A549 (cell line): ENCODE results near the gene R3HDML. TPM values are rescaled to one million over a fixed set of nuclear protein-coding genes. Genes with fewer than 3 reads are reported as not detected.
A peak's percentile ranks its signal among the peaks of the same experiment; 100 is the strongest.

Source experiments
- ATAC-seq, 2 experiments: fragments of 200-7000 bp in 1 of 2; fragments of >200 bp in 1 of 2; cut with Nextera tagmentation in 1 of 2; cut with Tn5 transposase in 1 of 2; 3 replicates each; pipeline versions ENCODE4 v1.8.0 to v1.9.1; 2018 to 2020; ENCODE audit warnings: mild to moderate bottlenecking in 1 of 2, moderate library complexity in 1 of 2
- CTCF ChIA-PET: fragments of 300-600 bp; sonication (Branson Sonifier 250); formaldehyde crosslinking; extraction: SDS; loops from one replicate; lab custom pipeline; 2021; ENCODE audit warnings: antibody characterized with exemption, inconsistent platforms; lab: Yijun Ruan, JAX
- POLR2A ChIA-PET: fragments of 350-600 bp; formaldehyde crosslinking; extraction: SDS; loops from one replicate; lab custom pipeline; 2021; ENCODE audit warnings: antibody characterized with exemption, inconsistent platforms; lab: Yijun Ruan, JAX
- DNase-seq, 2 experiments: peaks; one replicate each; pipeline versions ENCODE4 v3.0.0 to v3.0.0-alpha.2; 2011 to 2016; ENCODE audit warnings: low read depth in 1 of 2, low spot score in 1 of 2
- FAIRE-seq: peaks from 2 replicates; lab custom pipeline; 2011; peaks lifted over from hg19 to GRCh38; lab: Jason Lieb, UNC
- H3K27ac ChIP-seq, 2 experiments: fragments of >200 bp; sonication (Bioruptor Twin); formaldehyde crosslinking; 3 replicates each; pipeline ENCODE4 v1.5.1; 2016 to 2017
- H3K4me1 ChIP-seq: fragments of >200 bp; sonication (Bioruptor Twin); formaldehyde crosslinking; 3 replicates; pipeline ENCODE4 v1.6.1; 2016
- H3K4me2 ChIP-seq: fragments of >200 bp; sonication (Bioruptor Twin); formaldehyde crosslinking; 3 replicates; pipeline ENCODE4 v1.6.1; 2016
- H3K4me3 ChIP-seq: fragments of >200 bp; sonication (Bioruptor Twin); formaldehyde crosslinking; 3 replicates; pipeline ENCODE4 v1.5.1; 2016
- H3K9me3 ChIP-seq: fragments of >200 bp; sonication (Bioruptor Twin); formaldehyde crosslinking; 3 replicates; pipeline ENCODE4 v1.6.1; 2016
- BHLHE40 ChIP-seq: IDR thresholded peaks from 2 replicates; pipeline ENCODE4 v1.6.1; 2012; ENCODE audit warnings: low read depth, low read length, inconsistent platforms
- GATA3 ChIP-seq: IDR thresholded peaks from 2 replicates; pipeline ENCODE4 v1.6.1; 2012; ENCODE audit warnings: borderline replicate concordance
- HDAC2 ChIP-seq: fragments of 200-600 bp; sonication (generic); IDR thresholded peaks from 2 replicates; pipeline ENCODE4 v1.6.1; 2016
- HOXA7 ChIP-seq: fragments of 250-450 bp; sonication (Bioruptor Pico); IDR thresholded peaks from 2 replicates; pipeline ENCODE4 v1.5.0; 2020; ENCODE audit warnings: mild to moderate bottlenecking, moderate library complexity
- HOXB5 ChIP-seq: fragments of 250-450 bp; sonication (Bioruptor Pico); IDR thresholded peaks from 2 replicates; pipeline ENCODE4 v1.5.0; 2020; ENCODE audit warnings: mild to moderate bottlenecking, moderate library complexity
- KDM1A ChIP-seq: fragments of 200-600 bp; sonication (generic); IDR thresholded peaks from 2 replicates; pipeline ENCODE4 v1.6.1; 2016; ENCODE audit warnings: low read depth, mild to moderate bottlenecking
- KDM5A ChIP-seq: fragments of 200-600 bp; sonication (generic); IDR thresholded peaks from 2 replicates; pipeline ENCODE4 v1.6.1; 2016; ENCODE audit warnings: antibody characterized with exemption, mild to moderate bottlenecking
- MAFK ChIP-seq: fragments of 450-650 bp; IDR thresholded peaks from 2 replicates; pipeline ENCODE4 v1.6.1; 2014; ENCODE audit not compliant: partially characterized antibody
- MYC ChIP-seq: IDR thresholded peaks from 2 replicates; pipeline ENCODE4 v1.6.1; 2012; ENCODE audit warnings: mild to moderate bottlenecking, inconsistent platforms, low read length, improper control_type of control experiment, borderline replicate concordance
- NPAS2 ChIP-seq: fragments of 250-450 bp; sonication (Bioruptor Pico); IDR thresholded peaks from 2 replicates; pipeline ENCODE4 v1.8.0; 2022; ENCODE audit warnings: mild to moderate bottlenecking, moderate library complexity, borderline replicate concordance
- PHF8 ChIP-seq: fragments of 200-600 bp; sonication (generic); IDR thresholded peaks from 2 replicates; pipeline ENCODE4 v1.6.1; 2016; ENCODE audit warnings: low read depth, mild to moderate bottlenecking, antibody characterized with exemption, moderate library complexity, borderline replicate concordance
- RCOR1 ChIP-seq: fragments of 150-350 bp; IDR thresholded peaks from 2 replicates; pipeline ENCODE4 v1.6.1; 2014; ENCODE audit warnings: antibody characterized with exemption, low read length, low read depth
- RNF2 ChIP-seq: fragments of 200-600 bp; sonication (generic); IDR thresholded peaks from 2 replicates; pipeline ENCODE4 v1.6.1; 2016; ENCODE audit warnings: low read depth, mild to moderate bottlenecking, antibody characterized with exemption, moderate library complexity, borderline replicate concordance
- SMC3 ChIP-seq: fragments of >200 bp; sonication (Bioruptor Twin); formaldehyde crosslinking; IDR thresholded peaks from 3 replicates; pipeline ENCODE4 v1.6.1; 2018; ENCODE audit warnings: inconsistent platforms
- TFCP2L1 ChIP-seq: fragments of 250-450 bp; sonication (Bioruptor Pico); IDR thresholded peaks from 2 replicates; pipeline ENCODE4 v1.5.0; 2021; ENCODE audit warnings: mild to moderate bottlenecking
- ZFP36 ChIP-seq: fragments of 450-650 bp; IDR thresholded peaks from 2 replicates; pipeline ENCODE4 v1.6.1; 2014; ENCODE audit warnings: borderline replicate concordance; ENCODE audit not compliant: partially characterized antibody
- ZNF302 ChIP-seq: fragments of 250-450 bp; sonication (Bioruptor Pico); IDR thresholded peaks from 2 replicates; pipeline ENCODE4 v1.9.0; 2021; ENCODE audit warnings: inconsistent platforms, mild to moderate bottlenecking, moderate library complexity
- ZSCAN20 ChIP-seq: fragments of 250-450 bp; sonication (Bioruptor Pico); IDR thresholded peaks from 2 replicates; pipeline ENCODE4 v1.8.0; 2022; ENCODE audit warnings: mild to moderate bottlenecking, moderate library complexity
- WGBS: methylation state at CpG from one replicate; pipeline ENCODE4 v1.1.6; 2017; ENCODE audit errors: missing lambda C conversion rate; 5-methylcytosine and 5-hydroxymethylcytosine counted together
- polyA plus RNA-seq, 4 experiments: library from polyadenylated mRNA; depleted of rRNA in 3 of 4; stranded (reverse); fragments of >200 nt; fragmentation: RNase III in 1 of 4; extraction: RNeasy Plus Mini Kit Qiagen cat#74134 plus additional on column Dnase treatment in 1 of 4; gene quantifications; 2 replicates in 3 of 4; 3 replicates in 1 of 4; pipeline ENCODE4 v1.2.3, GENCODE V29; 2011 to 2017
- TF ChIP-seq, protein P1 (sequence below): fragments of >200 bp; sonication (Bioruptor Twin); formaldehyde crosslinking; IDR thresholded peaks from 2 replicates; pipeline ENCODE4 v1.6.1; 2016
- TF ChIP-seq, protein P2 (sequence below): fragments of >200 bp; sonication (Bioruptor Twin); formaldehyde crosslinking; IDR thresholded peaks from 3 replicates; pipeline ENCODE4 v1.5.1; 2016
- TF ChIP-seq, protein P3 (sequence below): IDR thresholded peaks from 2 replicates; pipeline ENCODE4 v1.6.1; 2012

The R3HDML gene
- polyA plus RNA-seq, 2 of the 4 experiments (the other 2 are of a cell fraction) = 0.96 to 1.2 TPM

DNA sequence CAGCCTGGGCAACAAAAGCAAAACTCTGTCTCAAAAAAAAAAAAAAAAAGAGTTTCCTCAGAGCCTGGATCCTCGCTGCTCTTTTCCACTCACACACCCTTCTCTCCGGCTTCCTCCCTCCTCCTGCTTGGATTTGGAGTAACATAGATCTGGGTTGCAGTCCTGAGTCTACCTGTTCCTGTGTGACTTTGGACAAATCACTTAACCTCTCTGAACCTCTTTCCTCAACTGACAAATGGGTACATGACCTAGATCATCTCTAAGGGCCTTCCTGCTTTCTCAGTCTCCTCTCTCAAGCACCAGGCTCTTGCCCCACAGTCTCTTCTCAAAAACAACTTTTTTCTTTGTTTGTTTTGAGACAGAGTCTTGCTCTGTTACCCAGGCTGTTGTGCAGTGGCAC is 5.6 kb upstream of the R3HDML start:
- ATAC-seq = no peak
- CTCF ChIA-PET = interaction anchor here (0.7 to 15.2 kb wide), 6 partner anchors 19 to 139 kb away, joined by 3 to 134 read pairs (median 4); partner anchors contain the start of gene FITM2
- TF ChIP-seq KDM1A = 0 out of 2 replicates have a peak, but pooled peaks have one; percentile 13
- TF ChIP-seq MAFK = no peak
- no peak for TF ChIP-seq RNF2
- TF ChIP-seq ZFP36 = peak; percentile 64
- TF ChIP-seq, all 56 proteins: peak for 2
- WGBS = 93% methylated on average over 2 of the region's 2 CpGs
- DNase-seq (no peak), FAIRE-seq (no peak)
- H3K4me2 ChIP-seq = no peak overlapping the region
- H3K9me3 ChIP-seq = no peaks in the 10 kb centered on the region
- H3K4me1 ChIP-seq = peaks cover 9% of the 10 kb centered on the region; the same call in 1 of the 3 replicates
- H3K4me3 ChIP-seq = no peak overlapping the region
- H3K27ac ChIP-seq = no peak overlapping the region
- POLR2A ChIA-PET = no interaction called here

DNA sequence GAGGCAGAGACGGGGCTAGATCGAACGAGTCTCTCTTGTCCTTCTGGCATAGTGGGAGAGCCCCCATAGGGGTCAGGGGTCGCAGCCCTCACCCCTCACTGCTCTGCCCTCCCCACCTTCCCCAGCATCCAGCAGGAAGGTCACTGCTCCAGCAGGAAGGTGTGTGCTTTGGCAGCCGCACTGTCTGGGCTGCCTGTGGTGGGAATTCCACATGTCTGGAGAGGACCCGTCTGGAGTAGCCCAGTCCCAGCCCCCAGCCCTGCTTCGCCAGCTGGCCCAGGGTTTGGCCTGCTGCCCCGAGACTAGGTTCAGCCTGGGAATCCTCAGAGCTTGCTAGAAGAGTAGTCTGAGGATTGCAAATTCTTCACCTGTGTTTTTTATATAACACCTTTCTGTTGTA is 2.5 kb upstream of the R3HDML start:
- POLR2A ChIA-PET = no interaction called here

DNA sequence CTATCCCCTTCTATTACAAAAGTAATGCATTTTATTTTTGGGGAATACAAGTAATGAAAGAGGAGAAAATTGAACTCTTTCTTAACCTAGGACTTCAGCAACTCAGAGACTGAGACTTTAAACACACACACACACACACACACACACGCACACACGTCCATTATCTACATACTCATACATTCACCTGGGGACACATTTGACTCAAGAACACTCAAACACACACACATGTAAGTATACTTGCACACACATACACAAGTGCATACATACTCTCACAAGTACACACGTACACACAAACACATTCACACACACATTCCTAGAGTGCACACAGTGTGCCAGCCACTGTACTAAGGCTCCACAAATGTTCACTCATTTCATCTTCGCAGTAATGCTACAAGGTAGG is 2.1 kb upstream of the R3HDML start:
- 87% methylated on average over 4 of the region's 4 CpGs for WGBS
- no peak for ATAC-seq
- TF ChIP-seq, protein P1, sequence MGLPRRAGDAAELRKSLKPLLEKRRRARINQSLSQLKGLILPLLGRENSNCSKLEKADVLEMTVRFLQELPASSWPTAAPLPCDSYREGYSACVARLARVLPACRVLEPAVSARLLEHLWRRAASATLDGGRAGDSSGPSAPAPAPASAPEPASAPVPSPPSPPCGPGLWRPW = no peak
- no peak for TF ChIP-seq HDAC2
- TF ChIP-seq RCOR1 = no peak
- no peak for TF ChIP-seq BHLHE40
- TF ChIP-seq SMC3 = no peak
- no peak for TF ChIP-seq HOXB5
- no peak for TF ChIP-seq ZSCAN20 (CRISPR knock-in tag)
- no peak for TF ChIP-seq MAFK
- no peak for TF ChIP-seq GATA3
- no peak for TF ChIP-seq HOXA7 (CRISPR knock-in tag)
- TF ChIP-seq, protein P2, sequence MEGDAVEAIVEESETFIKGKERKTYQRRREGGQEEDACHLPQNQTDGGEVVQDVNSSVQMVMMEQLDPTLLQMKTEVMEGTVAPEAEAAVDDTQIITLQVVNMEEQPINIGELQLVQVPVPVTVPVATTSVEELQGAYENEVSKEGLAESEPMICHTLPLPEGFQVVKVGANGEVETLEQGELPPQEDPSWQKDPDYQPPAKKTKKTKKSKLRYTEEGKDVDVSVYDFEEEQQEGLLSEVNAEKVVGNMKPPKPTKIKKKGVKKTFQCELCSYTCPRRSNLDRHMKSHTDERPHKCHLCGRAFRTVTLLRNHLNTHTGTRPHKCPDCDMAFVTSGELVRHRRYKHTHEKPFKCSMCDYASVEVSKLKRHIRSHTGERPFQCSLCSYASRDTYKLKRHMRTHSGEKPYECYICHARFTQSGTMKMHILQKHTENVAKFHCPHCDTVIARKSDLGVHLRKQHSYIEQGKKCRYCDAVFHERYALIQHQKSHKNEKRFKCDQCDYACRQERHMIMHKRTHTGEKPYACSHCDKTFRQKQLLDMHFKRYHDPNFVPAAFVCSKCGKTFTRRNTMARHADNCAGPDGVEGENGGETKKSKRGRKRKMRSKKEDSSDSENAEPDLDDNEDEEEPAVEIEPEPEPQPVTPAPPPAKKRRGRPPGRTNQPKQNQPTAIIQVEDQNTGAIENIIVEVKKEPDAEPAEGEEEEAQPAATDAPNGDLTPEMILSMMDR = no peak
- TF ChIP-seq TFCP2L1 = no peak
- no peak for TF ChIP-seq NPAS2 (CRISPR knock-in tag)
- TF ChIP-seq, protein P3, sequence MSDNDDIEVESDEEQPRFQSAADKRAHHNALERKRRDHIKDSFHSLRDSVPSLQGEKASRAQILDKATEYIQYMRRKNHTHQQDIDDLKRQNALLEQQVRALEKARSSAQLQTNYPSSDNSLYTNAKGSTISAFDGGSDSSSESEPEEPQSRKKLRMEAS = no peak
- no peak for DNase-seq
- FAIRE-seq = no peak
- ChIA-PET POLR2A (no interaction called here), CTCF (no interaction called here)
- Histone ChIP-seq H3K27ac (no peak overlapping the region; a peak in 1 of 6 replicates), H3K4me1 (peaks cover 18% of the 10 kb centered on the region; the same call in 1 of the 3 replicates), H3K4me3 (no peak overlapping the region), H3K4me2 (no peak overlapping the region), H3K9me3 (no peaks in the 10 kb centered on the region)

More for the DNA sequence above, 2.5 kb upstream of the R3HDML start:
- ATAC-seq (peak in 1 of 2 experiments; percentile 49; a peak in 3 of 6 replicates), FAIRE-seq (no peak), DNase-seq (no peak)
- H3K4me1 ChIP-seq = peaks cover 18% of the 10 kb centered on the region; the same call in 1 of the 3 replicates
- no peak for TF ChIP-seq ZNF302 (CRISPR knock-in tag)
- no peak for TF ChIP-seq MAFK
- no peak for TF ChIP-seq PHF8
- no peak for TF ChIP-seq MYC
- no peak for TF ChIP-seq KDM5A
- no peaks in the 10 kb centered on the region for H3K9me3 ChIP-seq
- no peak overlapping the region for H3K4me3 ChIP-seq
- peak overlapping the region in 1 of 2 experiments; percentile 58; a peak in 1 of 6 replicates for H3K27ac ChIP-seq
- 28% methylated on average over 8 of the region's 8 CpGs for WGBS
- no peak overlapping the region for H3K4me2 ChIP-seq
- CTCF ChIA-PET = interaction anchor here (15.2 kb wide), 1 partner anchor 22 kb away, joined by 134 read pairs; the partner anchor contains the start of gene FITM2
